HG03354 (cell line): Measurements from ENCODE around the gene GAS2L2.
"Not testable (repeated sequence)": the region's sequence is repeated elsewhere in the genome, so short reads cannot be mapped to it uniquely, and the experiment has no call there.

Experiments
- ATAC-seq: cut with Tn5 transposase; IDR thresholded peaks from one replicate; pipeline ENCODE4 v1.9.1; 2021; ENCODE audit warnings: mild to moderate bottlenecking; ENCODE audit not compliant: unreplicated experiment, poor library complexity, severe bottlenecking

GAS2L2 gene

GRCh38 chr17:35774499-35774898 lies 21.5 kb upstream of the GAS2L2 start:
- no peak for ATAC-seq

- no peak for ATAC-seq
These were observed 20.8 kb upstream of the GAS2L2 start for GRCh38 chr17:35773679-35774425.

GRCh38 chr17:35773129-35773528 lies 20.1 kb upstream of the GAS2L2 start:
- ATAC-seq, result no peak

- ATAC-seq, result no peak
These were observed 17.0 kb upstream of the GAS2L2 start for GRCh38 chr17:35769895-35770486.

DNA sequence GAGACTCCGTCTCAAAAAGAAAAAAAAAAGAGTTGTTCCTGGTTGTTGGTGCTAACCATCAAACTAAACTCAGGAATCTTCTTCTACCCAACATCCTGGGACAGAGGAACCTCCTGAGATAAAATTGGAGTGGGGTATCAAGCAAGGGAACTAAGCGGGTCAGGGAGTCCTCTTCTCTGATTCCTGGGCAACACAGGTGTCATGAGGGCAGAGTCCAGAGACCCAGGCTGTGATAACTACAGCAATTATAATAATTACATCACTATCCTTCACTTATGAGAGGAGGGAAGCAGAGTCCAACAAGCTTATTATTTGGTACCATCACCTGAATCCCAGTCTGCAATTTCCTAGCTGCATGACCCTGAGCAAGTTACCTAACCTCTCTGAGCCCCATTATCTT lies 15.8 kb upstream of the GAS2L2 start:
- ATAC-seq, result no peak

GRCh38 chr17:35766903-35767510 lies 14.0 kb upstream of the GAS2L2 start:
- no peak for ATAC-seq

DNA sequence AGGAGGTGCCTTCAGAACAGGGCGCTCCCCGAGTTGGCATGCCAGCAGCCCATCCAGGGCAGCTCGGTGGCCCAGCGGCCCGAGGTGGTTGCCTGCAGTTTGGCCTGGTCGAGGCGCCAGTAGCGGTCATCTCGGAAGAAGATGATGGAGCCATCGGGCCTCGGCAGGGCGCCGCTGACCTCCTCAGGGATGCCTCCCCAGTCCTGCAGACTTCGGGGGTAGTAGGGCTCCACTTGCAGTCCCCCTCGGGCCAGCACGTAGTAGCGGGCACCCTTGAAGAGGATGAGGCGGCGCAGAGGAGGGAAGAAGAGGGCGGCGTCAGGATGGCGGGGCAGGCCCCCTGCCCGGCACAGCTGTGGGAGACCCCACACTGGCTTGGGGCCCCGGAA lies 13.4 kb upstream of the GAS2L2 start:
- no peak for ATAC-seq

GRCh38 chr17:35765756-35766488 lies 12.9 kb upstream of the GAS2L2 start:
- no peak for ATAC-seq

DNA sequence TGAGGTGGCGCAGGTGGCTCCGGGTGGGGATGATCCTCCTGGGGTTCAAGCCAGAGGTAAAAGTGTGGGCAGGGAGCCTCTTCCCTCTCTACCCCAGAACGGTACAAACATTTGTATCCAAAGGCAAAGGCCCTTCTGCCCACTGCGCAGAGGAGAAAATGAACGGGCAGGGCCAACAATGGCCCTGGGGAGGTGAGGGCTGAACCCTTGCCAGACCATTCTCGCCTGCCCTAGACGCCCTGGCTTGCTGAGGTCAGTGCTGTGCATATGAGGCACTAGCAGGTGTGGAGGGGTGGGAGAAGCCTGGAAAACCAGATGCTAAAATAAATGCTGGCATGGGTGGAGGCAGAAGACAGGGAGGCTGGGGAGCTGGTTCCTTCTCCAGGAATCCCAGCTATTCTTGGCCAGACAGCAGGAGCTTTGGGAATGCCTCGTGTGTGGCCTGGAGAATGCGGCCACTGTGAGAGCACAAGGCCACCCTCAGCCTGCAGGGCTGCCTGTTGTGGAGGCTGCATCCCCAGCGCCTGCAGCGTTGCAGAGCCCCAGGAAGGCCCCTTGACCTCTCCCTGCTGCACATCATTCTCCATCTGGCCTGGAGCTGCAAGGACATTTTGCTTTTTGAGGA lies 12.2 kb upstream of the GAS2L2 start:
- no peak for ATAC-seq

- ATAC-seq, result peak; percentile 88
These were observed 11.3 kb upstream of the GAS2L2 start for GRCh38 chr17:35764123-35764991.

GRCh38 chr17:35763767-35764122 lies 10.7 kb upstream of the GAS2L2 start:
- no peak for ATAC-seq

GRCh38 chr17:35761601-35762000 lies 8.6 kb upstream of the GAS2L2 start:
- no peak for ATAC-seq

DNA sequence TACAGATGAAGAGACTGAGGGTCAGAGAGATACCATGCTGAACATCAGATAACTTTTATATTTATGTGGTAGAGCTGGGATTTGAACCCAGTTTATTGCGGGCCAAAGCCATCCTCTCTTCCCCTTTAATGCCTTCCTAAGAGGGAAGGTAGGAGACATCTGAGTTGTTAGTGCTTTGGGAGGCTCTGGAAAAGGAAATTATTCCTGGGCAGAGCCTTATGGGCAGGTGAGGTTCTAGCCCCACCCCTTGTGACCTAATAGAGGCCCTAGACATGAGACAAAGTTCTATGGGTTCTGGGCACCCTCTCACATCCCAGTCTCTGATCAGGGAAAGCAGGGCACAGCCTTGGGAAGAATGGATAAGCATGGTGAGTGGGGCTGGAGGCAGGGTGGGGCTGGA lies 7.5 kb upstream of the GAS2L2 start, which contains the start of gene C17orf50:
TSS of gene C17orf50 (plus strand) at position 301 of the 400 bp plus-strand sequence. CDS start at position 356, 55 bp downstream.
- no peak for ATAC-seq

DNA sequence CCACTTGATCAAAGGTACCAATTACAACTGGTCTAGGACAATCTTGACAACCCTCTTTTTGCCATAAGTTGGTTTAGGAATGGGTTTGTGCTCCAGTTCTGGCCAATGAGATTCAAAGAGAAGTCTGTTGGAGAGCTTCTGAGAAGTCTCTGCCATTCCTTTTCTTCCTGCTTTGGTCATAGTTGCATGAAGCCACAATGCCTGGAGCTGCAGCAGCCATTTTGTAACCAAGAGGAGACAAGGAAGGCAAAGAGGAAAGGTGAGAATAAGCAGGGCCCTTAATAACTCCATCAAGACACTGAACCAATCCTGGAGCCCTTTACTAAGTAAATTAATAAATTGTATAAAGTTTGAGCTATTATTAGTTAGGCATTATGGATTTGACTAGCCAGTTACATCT lies 4.2 kb upstream of the GAS2L2 start:
- no peak for ATAC-seq

DNA sequence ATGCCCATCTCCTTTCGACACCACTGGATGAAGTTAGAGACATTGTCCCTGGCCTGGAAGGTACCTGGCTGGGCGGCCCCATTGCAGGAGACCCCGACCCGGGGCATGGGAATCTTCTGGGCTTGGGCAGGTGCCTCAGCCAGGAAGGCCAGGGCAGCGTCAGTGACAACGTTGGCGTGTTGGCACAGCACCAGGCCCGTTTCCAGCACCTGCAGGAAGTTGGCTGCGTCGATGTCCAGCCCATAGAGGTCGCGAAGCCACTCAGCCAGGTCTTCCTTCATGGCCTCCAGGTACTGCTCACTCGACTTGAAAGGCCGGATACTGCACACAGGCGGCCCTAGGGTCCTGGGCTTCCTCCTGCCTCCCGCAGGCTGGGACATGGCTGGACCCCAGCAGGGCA lies 568 bp downstream of the GAS2L2 start:
- no peak for ATAC-seq

DNA sequence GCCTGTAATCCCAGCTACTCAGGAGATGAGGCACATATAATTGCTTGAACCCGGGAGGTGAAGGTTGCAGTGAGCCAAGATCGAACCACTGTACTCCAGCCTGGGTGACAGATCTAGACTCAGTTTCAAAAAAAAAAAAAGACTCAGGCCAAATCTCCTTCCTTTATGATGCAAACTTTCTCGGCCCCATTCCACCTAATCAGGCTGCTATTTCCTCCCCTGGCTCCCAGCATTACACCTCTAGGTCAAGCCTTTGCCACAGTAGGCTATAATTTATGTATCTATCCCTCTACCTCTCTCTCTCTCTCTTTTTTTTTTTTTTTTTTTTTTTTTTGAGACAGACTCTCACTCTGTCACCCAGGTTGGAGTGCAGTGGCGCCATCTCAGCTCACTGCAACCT lies 1.5 kb downstream of the GAS2L2 start:
- not testable (repeated sequence) for ATAC-seq

DNA sequence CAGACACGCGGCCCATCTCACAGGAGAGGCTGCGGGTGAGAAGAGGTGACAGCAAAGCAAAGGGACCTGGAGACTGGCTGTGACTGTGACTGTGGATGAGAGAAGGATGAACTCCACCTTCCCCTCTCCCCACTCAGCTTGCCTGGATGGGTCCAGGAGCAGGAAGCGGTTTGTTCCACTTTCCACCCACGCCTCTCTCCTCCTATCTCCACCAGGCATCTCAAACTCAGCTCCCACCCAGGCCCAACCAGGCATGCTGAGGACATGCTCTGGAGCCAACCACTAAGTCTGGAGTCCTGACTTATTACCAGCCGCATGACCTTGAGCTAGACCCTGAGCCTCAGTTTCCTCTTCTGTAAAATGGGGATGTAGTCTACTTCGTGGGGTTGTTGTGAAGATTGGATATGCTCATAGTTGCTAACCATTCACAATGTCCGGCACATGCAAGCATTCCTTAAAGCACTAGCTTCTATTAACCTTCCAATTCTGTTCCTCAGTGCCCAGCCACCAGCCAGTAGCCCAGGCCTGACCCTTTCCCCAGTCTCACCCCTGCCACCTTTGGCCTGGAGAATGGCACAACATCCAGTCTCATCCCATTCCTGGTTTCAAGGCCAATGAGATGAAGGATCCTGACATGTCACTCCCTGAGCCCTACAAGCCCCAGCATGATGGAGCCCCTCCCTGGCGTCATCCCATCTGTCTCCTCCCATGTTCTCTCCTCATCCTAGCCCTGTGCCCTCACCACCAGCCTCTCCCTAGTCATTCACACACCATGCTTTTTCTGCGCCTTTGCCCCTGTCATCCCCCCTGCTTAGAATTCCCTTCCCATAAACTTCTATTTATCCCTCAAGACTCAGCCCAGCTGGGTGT lies 2.3 kb downstream of the GAS2L2 start:
- ATAC-seq, result no peak
